ENCODE measurements around the gene NRDC.

Gene NRDC

GRCh38 chr1:51756290-51756689, 122.2 kb downstream of the NRDC start:
- no peak for DNase-seq

DNA sequence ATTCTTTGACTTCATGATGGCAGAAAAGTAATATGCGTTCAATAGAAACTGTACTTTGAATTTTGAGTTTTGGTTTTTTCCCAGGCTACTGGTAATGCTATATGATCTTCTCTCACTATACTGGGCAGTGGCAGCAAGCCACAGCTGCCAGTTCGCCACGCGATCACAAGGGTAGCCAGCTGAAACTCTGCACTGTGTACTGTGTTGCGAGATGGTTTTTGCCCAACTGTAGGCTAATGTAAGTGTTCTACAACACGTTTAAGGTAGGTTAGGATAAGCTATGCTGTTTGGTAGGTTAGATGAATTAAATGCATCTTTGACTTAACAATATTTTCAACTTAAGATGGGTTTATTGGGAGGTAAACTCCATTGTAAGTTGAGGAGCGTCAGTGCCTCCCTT, 123.1 kb downstream of the NRDC start:
- no peak for DNase-seq

DNA sequence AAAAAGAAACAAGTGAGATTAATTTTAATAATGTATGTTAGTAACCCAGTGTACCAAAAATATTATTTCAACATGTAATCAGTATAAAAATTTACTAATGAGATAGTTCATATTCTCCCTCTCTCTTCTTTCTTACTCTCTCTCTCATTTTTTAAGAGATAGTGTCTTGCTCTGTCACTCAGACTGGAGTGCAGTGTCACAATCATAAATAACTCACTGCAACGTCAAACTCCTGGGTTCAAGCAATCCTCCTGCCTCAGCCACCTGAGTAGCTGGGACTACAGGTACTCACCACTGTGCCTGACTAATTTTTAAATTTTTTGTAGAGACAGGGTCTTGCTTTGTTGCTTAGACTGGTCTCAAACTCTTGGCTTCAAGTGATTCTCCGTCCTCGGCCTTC, 123.9 kb downstream of the NRDC start:
- DNase-seq, result no peak

DNA sequence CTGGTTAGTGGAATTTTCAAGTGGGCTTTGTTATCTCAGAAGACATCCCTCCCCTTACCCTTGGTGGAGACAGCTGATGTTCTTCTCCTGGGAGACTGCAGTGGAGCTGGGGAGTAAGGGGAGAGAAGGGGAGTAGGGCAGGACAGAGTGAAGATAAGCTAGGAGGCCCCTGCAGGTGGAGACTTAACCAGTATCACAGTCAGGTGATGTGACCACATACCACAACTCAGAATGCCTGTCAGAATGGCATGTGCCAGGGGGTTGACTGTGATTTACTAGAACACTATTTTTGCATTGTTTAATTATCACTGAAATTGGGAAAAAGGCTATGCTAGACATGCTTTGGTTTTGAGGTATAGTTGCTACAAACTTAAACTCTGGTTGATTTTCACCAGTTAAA, 124.6 kb downstream of the NRDC start:
- DNase-seq, result no peak

DNA sequence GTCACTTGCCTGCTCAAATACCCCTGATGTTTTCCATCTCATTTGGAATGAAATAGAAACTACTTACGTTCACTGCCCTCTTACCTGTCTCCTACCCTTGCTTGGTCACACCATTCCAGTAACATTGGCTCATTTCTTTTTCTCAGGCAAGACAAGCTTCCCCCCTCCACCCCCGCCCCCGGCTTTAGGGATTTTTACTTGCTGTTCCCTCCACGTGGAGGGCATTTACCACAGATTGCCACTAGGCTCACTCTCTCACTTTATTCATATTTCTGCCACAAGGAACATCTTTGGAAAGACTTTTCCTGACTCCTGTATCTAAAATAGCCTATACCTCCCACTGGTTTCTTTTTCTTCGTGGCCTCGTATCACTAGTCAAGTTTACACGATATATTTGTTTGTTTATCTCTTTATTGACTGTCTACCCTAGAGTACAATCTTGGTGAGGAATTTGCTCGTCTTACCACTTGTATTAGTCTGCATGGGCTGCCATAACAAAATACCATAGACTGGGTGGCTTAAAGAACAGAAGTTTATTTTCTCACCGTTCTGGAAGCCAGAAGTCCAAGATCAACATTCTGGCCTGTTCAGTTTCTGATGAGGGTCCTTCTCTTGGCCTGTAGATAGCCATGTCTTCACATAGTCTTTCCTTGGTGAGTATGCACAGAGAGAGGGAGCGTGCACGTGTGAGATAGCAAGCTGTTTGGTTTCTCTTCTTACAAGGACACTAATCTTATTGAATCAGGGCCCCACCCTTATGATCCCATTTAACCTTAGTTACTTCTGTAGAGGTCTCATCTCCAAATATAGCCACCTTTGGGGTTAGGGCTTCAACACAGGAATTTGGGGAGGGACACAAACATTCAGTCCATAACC, 126.2 kb downstream of the NRDC start:
- DNase-seq, result no peak

GRCh38 chr1:51750729-51751128, 127.8 kb downstream of the NRDC start:
- no peak for DNase-seq

- no peak for DNase-seq
These were observed 128.3 kb downstream of the NRDC start for GRCh38 chr1:51750218-51750617.

DNA sequence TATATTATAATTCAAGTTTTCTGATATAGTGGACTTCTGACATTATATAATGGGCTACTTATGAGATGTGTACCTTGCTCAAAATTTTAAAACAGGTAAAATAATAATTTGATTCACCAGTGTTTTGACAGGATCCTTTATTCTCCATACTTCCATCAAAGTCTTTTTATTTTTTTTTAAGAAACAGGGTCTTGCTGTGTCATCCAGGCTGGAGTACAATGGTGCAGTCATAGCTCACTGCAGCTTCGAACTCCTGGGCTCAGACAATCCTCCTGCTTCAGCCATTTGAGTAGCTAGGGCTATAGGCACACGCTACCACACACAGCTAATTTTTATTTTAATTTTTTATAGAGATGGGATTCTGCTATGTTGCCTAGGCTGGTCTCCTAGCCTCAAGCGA, 129.4 kb downstream of the NRDC start:
- no peak for DNase-seq

- no peak for DNase-seq
These were observed 133.3 kb downstream of the NRDC start for GRCh38 chr1:51745304-51745570.

DNA sequence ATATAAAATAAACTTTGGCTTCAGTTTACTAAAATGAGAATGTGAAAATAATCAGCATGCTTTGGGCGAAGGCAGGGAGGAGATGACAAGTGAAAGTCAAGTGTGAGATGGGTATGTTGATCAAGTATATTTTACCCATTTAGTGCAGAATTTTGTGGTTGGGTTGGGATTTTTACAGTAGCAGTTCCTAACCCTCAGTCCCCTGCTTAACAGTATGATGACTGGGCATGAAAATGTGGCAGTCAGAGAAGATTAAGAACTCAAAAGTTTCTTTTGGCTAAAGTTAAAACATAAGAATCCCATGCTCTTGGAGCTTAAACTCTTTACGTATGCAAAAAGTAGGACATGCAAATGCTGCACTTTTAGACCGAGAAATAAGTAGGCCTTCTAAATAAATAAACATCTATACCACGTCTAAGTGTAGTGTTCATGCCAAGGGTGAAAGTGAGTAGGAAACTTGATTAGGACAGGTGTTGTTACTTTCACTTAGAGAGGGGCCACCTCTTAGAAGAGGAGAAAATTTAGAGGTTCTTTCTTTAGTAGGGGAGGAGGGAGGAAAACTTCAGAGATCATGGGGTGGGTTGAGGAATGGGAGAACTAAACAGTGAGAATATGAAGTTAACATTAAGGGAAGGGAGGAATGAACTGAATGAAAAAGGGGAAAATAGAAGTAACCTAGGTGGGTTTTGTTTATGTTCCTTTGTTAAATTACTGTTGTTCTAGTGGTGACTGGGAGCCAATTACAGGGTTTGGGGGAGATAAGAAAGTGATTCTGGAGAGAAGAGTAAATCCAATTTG, 133.8 kb downstream of the NRDC start:
- DNase-seq, result no peak

- no peak for DNase-seq
These were observed 137.3 kb downstream of the NRDC start for GRCh38 chr1:51741121-51741681.

GRCh38 chr1:51740652-51741051, 137.9 kb downstream of the NRDC start:
- no peak for DNase-seq
